Measurements from ENCODE around the gene ZNF585A. TPM values are rescaled to one million over a fixed set of nuclear protein-coding genes. Genes with fewer than 3 reads are reported as not detected.

The ZNF585A gene
- 10 to 100 TPM; 11.7 to 34.9 (median 24.4) TPM for polyA plus RNA-seq
- long read RNA-seq, donor 1, full-length matches to known transcripts: 33 of 33 reads
- long read RNA-seq, donor 1, partial matches to known transcripts: 0 of 33 reads
- long read RNA-seq, donor 1, other reads (novel, unspliced or antisense): 0 of 33 reads
- long read RNA-seq, donor 2, full-length matches to known transcripts: 5 of 5 reads
- long read RNA-seq, donor 2, partial matches to known transcripts: 0 of 5 reads
- long read RNA-seq, donor 2, other reads (novel, unspliced or antisense): 0 of 5 reads
- long read RNA-seq, donor 3, full-length matches to known transcripts: 8 of 8 reads
- long read RNA-seq, donor 3, partial matches to known transcripts: 0 of 8 reads
- long read RNA-seq, donor 3, other reads (novel, unspliced or antisense): 0 of 8 reads
- long read RNA-seq, donor 4: 0 reads
- long read RNA-seq, donor 5, full-length matches to known transcripts: 5 of 5 reads
- long read RNA-seq, donor 5, partial matches to known transcripts: 0 of 5 reads
- long read RNA-seq, donor 5, other reads (novel, unspliced or antisense): 0 of 5 reads
- long read RNA-seq, donor 6, full-length matches to known transcripts: 15 of 15 reads
- long read RNA-seq, donor 6, partial matches to known transcripts: 0 of 15 reads
- long read RNA-seq, donor 6, other reads (novel, unspliced or antisense): 0 of 15 reads
- long read RNA-seq, donor 7, full-length matches to known transcripts: 17 of 17 reads
- long read RNA-seq, donor 7, partial matches to known transcripts: 0 of 17 reads
- long read RNA-seq, donor 7, other reads (novel, unspliced or antisense): 0 of 17 reads
- long read RNA-seq, donor 8, partial matches to known transcripts: 0 of 2 reads
- long read RNA-seq, donor 8, other reads (novel, unspliced or antisense): 0 of 2 reads
- long read RNA-seq, donor 9, partial matches to known transcripts: 0 of 2 reads
- long read RNA-seq, donor 9, other reads (novel, unspliced or antisense): 0 of 2 reads
- long read RNA-seq, donor 10, full-length matches to known transcripts: 13 of 13 reads
- long read RNA-seq, donor 10, partial matches to known transcripts: 0 of 13 reads
- long read RNA-seq, donor 10, other reads (novel, unspliced or antisense): 0 of 13 reads

- 4 to 5% (median 5%) methylated on average over 30 of the region's 30 CpGs for WGBS, 3 donors
- DNase-seq (peak; percentile 96 to 98), FAIRE-seq (peak; percentile 97)
- peak within 1 kb of the TSS; percentile 43 to 88 (median 70) for H3K27ac ChIP-seq (ENCODE audit: low read depth in 1 of 3, low read length in 2 of 3)
- no peaks in the 10 kb centered on the region for H3K4me1 ChIP-seq (ENCODE audit: control insufficient read depth in 3 of 3, insufficient read depth in 2 of 3, low read depth in 1 of 3, low read length in 2 of 3)
- H3K9me3 ChIP-seq (ENCODE audit: control insufficient read depth in 2 of 2, insufficient read depth in 1 of 2, low read depth in 1 of 2, low read length in 1 of 2): peaks cover 1 to 18% of the 10 kb centered on the region in 2 donors
- peak within 1 kb of the TSS; percentile 66 to 85 (median 72) for H3K4me3 ChIP-seq (ENCODE audit: low read depth in 1 of 3, low read length in 3 of 3)
- H3K36me3 ChIP-seq (ENCODE audit: control insufficient read depth in 3 of 3, insufficient read depth in 2 of 3, low read depth in 1 of 3, low read length in 3 of 3): peaks cover 4 to 7% (median 6%) of the 10 kb centered on the region in 3 donors
- no peaks in the 10 kb centered on the region for H3K27me3 ChIP-seq (ENCODE audit: control insufficient read depth in 3 of 3, insufficient read depth in 3 of 3, low read length in 3 of 3)
Observed at GRCh38 chr19:37172368-37173366, at the start of gene ZNF585A. Gene ZNF585A (minus strand): TSS chr19:37172695. CDS start chr19:37169910, 2,785 bp downstream.

GRCh38 chr19:37221136-37221535 is 48.6 kb upstream of the ZNF585A start:
- peaks cover 0 to 14% of the 10 kb centered on the region in 2 donors for H3K9me3 ChIP-seq (ENCODE audit: control insufficient read depth in 2 of 2, insufficient read depth in 1 of 2, low read depth in 1 of 2, low read length in 1 of 2)
- H3K4me1 ChIP-seq (ENCODE audit: control insufficient read depth in 3 of 3, insufficient read depth in 2 of 3, low read depth in 1 of 3, low read length in 2 of 3): peaks cover 0 to 6% (median 2%) of the 10 kb centered on the region in 3 donors
- 96 to 100% (median 99%) methylated on average over 2 of the region's 2 CpGs for WGBS, 3 donors
- no peaks in the 10 kb centered on the region for H3K27me3 ChIP-seq (ENCODE audit: control insufficient read depth in 3 of 3, insufficient read depth in 3 of 3, low read length in 3 of 3)
- H3K36me3 ChIP-seq (ENCODE audit: control insufficient read depth in 3 of 3, insufficient read depth in 2 of 3, low read depth in 1 of 3, low read length in 3 of 3): peaks cover 5 to 17% (median 8%) of the 10 kb centered on the region in 3 donors
- no peak for DNase-seq
- H3K4me3 ChIP-seq (ENCODE audit: low read depth in 1 of 3, low read length in 3 of 3): no peak overlapping the region
- no peak for FAIRE-seq
- no peak overlapping the region for H3K27ac ChIP-seq (ENCODE audit: low read depth in 1 of 3, low read length in 2 of 3)

GRCh38 chr19:37220383-37220782 is 47.9 kb upstream of the ZNF585A start:
- H3K9me3 ChIP-seq (ENCODE audit: control insufficient read depth in 2 of 2, insufficient read depth in 1 of 2, low read depth in 1 of 2, low read length in 1 of 2): peaks cover 0 to 14% of the 10 kb centered on the region in 2 donors
- no peak overlapping the region for H3K4me3 ChIP-seq (ENCODE audit: low read depth in 1 of 3, low read length in 3 of 3)
- DNase-seq (no peak), FAIRE-seq (no peak)
- H3K36me3 ChIP-seq (ENCODE audit: control insufficient read depth in 3 of 3, insufficient read depth in 2 of 3, low read depth in 1 of 3, low read length in 3 of 3): peaks cover 4 to 17% (median 5%) of the 10 kb centered on the region in 3 donors
- H3K27me3 ChIP-seq (ENCODE audit: control insufficient read depth in 3 of 3, insufficient read depth in 3 of 3, low read length in 3 of 3): no peaks in the 10 kb centered on the region
- H3K27ac ChIP-seq (ENCODE audit: low read depth in 1 of 3, low read length in 2 of 3): no peak overlapping the region
- WGBS, 3 donors: 92 to 98% (median 97%) methylated on average over 3 of the region's 3 CpGs
- peaks cover 0 to 6% (median 2%) of the 10 kb centered on the region in 3 donors for H3K4me1 ChIP-seq (ENCODE audit: control insufficient read depth in 3 of 3, insufficient read depth in 2 of 3, low read depth in 1 of 3, low read length in 2 of 3)

GRCh38 chr19:37218592-37218935 is 46.1 kb upstream of the ZNF585A start:
- H3K27me3 ChIP-seq (ENCODE audit: control insufficient read depth in 3 of 3, insufficient read depth in 3 of 3, low read length in 3 of 3): no peaks in the 10 kb centered on the region
- DNase-seq (no peak), FAIRE-seq (no peak)
- H3K4me3 ChIP-seq (ENCODE audit: low read depth in 1 of 3, low read length in 3 of 3): peak overlapping the region; percentile 69 to 93 (median 77)
- H3K36me3 ChIP-seq (ENCODE audit: control insufficient read depth in 3 of 3, insufficient read depth in 2 of 3, low read depth in 1 of 3, low read length in 3 of 3): peaks cover 2 to 8% (median 3%) of the 10 kb centered on the region in 3 donors
- peak overlapping the region; percentile 66 to 95 (median 85) for H3K27ac ChIP-seq (ENCODE audit: low read depth in 1 of 3, low read length in 2 of 3)
- H3K4me1 ChIP-seq (ENCODE audit: control insufficient read depth in 3 of 3, insufficient read depth in 2 of 3, low read depth in 1 of 3, low read length in 2 of 3): peaks cover 0 to 6% (median 2%) of the 10 kb centered on the region in 3 donors
- 12 to 24% (median 15%) methylated on average over 6 of the region's 6 CpGs for WGBS, 3 donors
- H3K9me3 ChIP-seq (ENCODE audit: control insufficient read depth in 2 of 2, insufficient read depth in 1 of 2, low read depth in 1 of 2, low read length in 1 of 2): peaks cover 0 to 8% of the 10 kb centered on the region in 2 donors

- whole genome bisulfite sequencing, 3 donors: 0% methylated on average over 44 of the region's 44 CpGs
- DNase-seq (peak; percentile 91 to 98), FAIRE-seq (no peak)
- Histone ChIP-seq H3K4me3 (ENCODE audit: low read depth in 1 of 3, low read length in 3 of 3) (peak within 1 kb of the TSS; percentile 69 to 93 (median 77)), H3K36me3 (ENCODE audit: control insufficient read depth in 3 of 3, insufficient read depth in 2 of 3, low read depth in 1 of 3, low read length in 3 of 3) (peaks cover 2 to 8% (median 3%) of the 10 kb centered on the region in 3 donors), H3K27me3 (ENCODE audit: control insufficient read depth in 3 of 3, insufficient read depth in 3 of 3, low read length in 3 of 3) (no peaks in the 10 kb centered on the region), H3K9me3 (ENCODE audit: control insufficient read depth in 2 of 2, insufficient read depth in 1 of 2, low read depth in 1 of 2, low read length in 1 of 2) (peaks cover 0 to 6% of the 10 kb centered on the region in 2 donors), H3K4me1 (ENCODE audit: control insufficient read depth in 3 of 3, insufficient read depth in 2 of 3, low read depth in 1 of 3, low read length in 2 of 3) (peaks cover 0 to 6% (median 2%) of the 10 kb centered on the region in 3 donors), H3K27ac (ENCODE audit: low read depth in 1 of 3, low read length in 2 of 3) (peak within 1 kb of the TSS; percentile 66 to 95 (median 85))
Observed at GRCh38 chr19:37217775-37218591, 45.5 kb upstream of the ZNF585A start, which contains the start of gene ZNF383. Gene ZNF383 (plus strand): TSS chr19:37218214. CDS start chr19:37230454, 12,240 bp downstream.

- Histone ChIP-seq H3K4me1 (ENCODE audit: control insufficient read depth in 3 of 3, insufficient read depth in 2 of 3, low read depth in 1 of 3, low read length in 2 of 3) (peaks cover 0 to 6% (median 2%) of the 10 kb centered on the region in 3 donors), H3K36me3 (ENCODE audit: control insufficient read depth in 3 of 3, insufficient read depth in 2 of 3, low read depth in 1 of 3, low read length in 3 of 3) (peaks cover under 1 to 8% (median 2%) of the 10 kb centered on the region in 3 donors), H3K4me3 (ENCODE audit: low read depth in 1 of 3, low read length in 3 of 3) (peak overlapping the region; percentile 69 to 93 (median 77)), H3K9me3 (ENCODE audit: control insufficient read depth in 2 of 2, insufficient read depth in 1 of 2, low read depth in 1 of 2, low read length in 1 of 2) (peaks cover 0 to 6% of the 10 kb centered on the region in 2 donors), H3K27ac (ENCODE audit: low read depth in 1 of 3, low read length in 2 of 3) (peak overlapping the region; percentile 66 to 95 (median 85)), H3K27me3 (ENCODE audit: control insufficient read depth in 3 of 3, insufficient read depth in 3 of 3, low read length in 3 of 3) (no peaks in the 10 kb centered on the region)
- no peak for DNase-seq
- no peak for FAIRE-seq
- WGBS, 3 donors: 0 to 1% (median 1%) methylated on average over 7 of the region's 7 CpGs
Observed at GRCh38 chr19:37217480-37217774, 44.9 kb upstream of the ZNF585A start.

GRCh38 chr19:37197768-37198167 is 25.3 kb upstream of the ZNF585A start:
- WGBS, 3 donors: 90 to 93% (median 91%) methylated on average over 2 of the region's 2 CpGs
- peaks cover 9 to 21% (median 13%) of the 10 kb centered on the region in 3 donors for H3K36me3 ChIP-seq (ENCODE audit: control insufficient read depth in 3 of 3, insufficient read depth in 2 of 3, low read depth in 1 of 3, low read length in 3 of 3)
- FAIRE-seq: no peak

More at GRCh38 chr19:37197768-37198167, 25.3 kb upstream of the ZNF585A start:
- peaks cover 2 to 24% of the 10 kb centered on the region in 2 donors for H3K9me3 ChIP-seq (ENCODE audit: control insufficient read depth in 2 of 2, insufficient read depth in 1 of 2, low read depth in 1 of 2, low read length in 1 of 2)
- H3K4me3 ChIP-seq (ENCODE audit: low read depth in 1 of 3, low read length in 3 of 3): no peak overlapping the region
- H3K4me1 ChIP-seq (ENCODE audit: control insufficient read depth in 3 of 3, insufficient read depth in 2 of 3, low read depth in 1 of 3, low read length in 2 of 3): no peaks in the 10 kb centered on the region
- no peak overlapping the region for H3K27ac ChIP-seq (ENCODE audit: low read depth in 1 of 3, low read length in 2 of 3)
- DNase-seq: no peak
- H3K27me3 ChIP-seq (ENCODE audit: control insufficient read depth in 3 of 3, insufficient read depth in 3 of 3, low read length in 3 of 3): no peaks in the 10 kb centered on the region

Measured in small intestine (tissue), 16 donors.